ENCODE measurements around the gene CEP152.

DNA sequence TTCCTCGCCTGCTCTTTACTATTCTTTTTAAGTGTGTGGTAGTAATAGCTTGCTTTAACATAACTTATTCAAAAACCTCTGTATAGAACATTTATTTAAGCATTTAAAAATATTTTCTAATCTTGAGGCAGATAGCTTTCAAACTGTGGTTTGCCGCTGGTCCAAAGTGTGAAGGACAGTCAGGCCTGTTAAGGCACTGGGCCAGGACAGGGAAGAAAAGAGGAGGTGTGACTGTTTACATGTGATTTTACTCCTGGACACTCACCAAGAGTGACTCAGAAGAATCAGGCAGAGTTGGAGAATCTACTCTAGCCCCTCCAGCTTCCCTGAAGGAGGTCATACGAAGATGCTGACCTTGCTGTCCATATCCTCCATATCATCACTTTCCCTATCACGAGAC is 44.7 kb downstream of the CEP152 start:
- TF ChIP-seq, protein P1, sequence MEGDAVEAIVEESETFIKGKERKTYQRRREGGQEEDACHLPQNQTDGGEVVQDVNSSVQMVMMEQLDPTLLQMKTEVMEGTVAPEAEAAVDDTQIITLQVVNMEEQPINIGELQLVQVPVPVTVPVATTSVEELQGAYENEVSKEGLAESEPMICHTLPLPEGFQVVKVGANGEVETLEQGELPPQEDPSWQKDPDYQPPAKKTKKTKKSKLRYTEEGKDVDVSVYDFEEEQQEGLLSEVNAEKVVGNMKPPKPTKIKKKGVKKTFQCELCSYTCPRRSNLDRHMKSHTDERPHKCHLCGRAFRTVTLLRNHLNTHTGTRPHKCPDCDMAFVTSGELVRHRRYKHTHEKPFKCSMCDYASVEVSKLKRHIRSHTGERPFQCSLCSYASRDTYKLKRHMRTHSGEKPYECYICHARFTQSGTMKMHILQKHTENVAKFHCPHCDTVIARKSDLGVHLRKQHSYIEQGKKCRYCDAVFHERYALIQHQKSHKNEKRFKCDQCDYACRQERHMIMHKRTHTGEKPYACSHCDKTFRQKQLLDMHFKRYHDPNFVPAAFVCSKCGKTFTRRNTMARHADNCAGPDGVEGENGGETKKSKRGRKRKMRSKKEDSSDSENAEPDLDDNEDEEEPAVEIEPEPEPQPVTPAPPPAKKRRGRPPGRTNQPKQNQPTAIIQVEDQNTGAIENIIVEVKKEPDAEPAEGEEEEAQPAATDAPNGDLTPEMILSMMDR (IDR thresholded peaks at IDR 0.05; ENCODE audit: insufficient read depth, low read length, poor library complexity, severe bottlenecking), result no peak
- TF ChIP-seq EZH2phosphoT487 (conservative IDR thresholded peaks at IDR 0.05; ENCODE audit: low read length), result no peak

All from SU-DHL-6 (cell line).